GM18873 (cell line): ENCODE data around the gene KREMEN1.

ENCODE experiments used
- ATAC-seq: cut with Tn5 transposase; IDR thresholded peaks from one replicate; pipeline ENCODE4 v1.9.1; 2021; ENCODE audit warnings: mild to moderate bottlenecking, moderate library complexity, moderate number of reproducible peaks; ENCODE audit not compliant: unreplicated experiment, low FRiP score

The KREMEN1 gene

DNA sequence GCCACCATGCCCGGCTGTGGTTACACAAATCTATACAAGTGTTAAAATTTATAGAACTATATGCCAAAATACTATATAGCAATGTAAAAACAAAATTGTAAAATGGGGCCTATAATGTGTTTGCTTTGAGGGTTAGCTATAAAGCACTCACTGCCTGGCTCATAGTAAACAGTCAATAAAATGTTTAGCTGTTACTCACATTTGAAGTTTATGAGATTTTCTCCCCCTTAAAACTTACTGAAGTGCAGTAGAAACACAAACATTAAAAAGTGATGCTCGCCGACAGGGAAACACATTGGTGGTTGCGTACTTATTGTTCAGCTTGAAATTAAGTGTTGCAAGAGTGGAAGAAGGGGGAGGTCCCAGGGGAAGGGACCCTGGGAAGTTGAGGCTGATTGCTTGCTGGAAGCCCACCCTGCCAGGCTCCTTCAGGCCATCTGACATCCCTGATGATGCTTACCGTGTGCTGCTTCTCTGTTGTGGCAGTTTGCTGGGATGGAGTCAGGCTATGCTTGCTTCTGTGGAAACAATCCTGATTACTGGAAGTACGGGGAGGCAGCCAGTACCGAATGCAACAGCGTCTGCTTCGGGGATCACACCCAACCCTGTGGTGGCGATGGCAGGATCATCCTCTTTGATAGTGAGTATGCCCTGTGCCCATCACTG is 52.1 kb downstream of the KREMEN1 start:
- no peak for ATAC-seq

GRCh38 chr22:29125443-29125778 is 52.6 kb downstream of the KREMEN1 start:
- no peak for ATAC-seq

DNA sequence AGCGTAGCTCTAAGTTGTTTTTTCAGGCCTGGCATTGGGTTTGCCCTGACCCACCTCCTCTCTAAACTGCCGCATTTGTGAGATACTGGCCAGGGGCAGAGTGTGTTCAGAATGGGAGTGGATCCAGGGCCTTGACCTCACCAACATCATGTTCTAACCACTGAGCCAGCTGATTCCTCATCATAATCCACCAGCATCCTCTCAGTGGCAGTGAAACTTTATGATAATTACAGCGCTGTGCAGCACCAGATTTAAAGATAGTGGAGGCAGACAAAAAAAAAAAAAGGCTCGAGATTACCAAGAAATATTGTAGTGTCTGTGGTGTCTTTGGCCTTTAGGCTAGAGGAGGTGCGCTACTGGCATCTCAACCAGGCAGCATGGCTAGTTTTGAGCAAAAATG is 53.0 kb downstream of the KREMEN1 start:
- no peak for ATAC-seq

GRCh38 chr22:29126670-29127395 is 54.0 kb downstream of the KREMEN1 start:
- no peak for ATAC-seq

GRCh38 chr22:29128891-29129807 is 56.3 kb downstream of the KREMEN1 start:
- no peak for ATAC-seq

DNA sequence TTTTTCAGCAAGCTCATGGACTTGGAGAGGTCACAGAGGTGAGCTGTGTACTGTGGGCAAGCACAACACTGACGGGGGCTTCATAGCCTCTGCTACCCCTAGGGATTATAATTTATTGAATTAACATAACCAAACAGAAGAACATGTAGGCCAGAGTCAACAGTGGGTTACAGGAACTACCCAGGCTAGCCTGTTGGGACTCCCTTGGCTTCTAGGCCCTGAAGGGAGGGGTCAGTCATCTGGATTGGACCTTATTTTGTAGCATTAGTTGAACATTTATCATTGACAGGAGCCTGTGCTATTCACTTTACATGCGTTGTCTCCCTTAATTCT is 56.9 kb downstream of the KREMEN1 start:
- no peak for ATAC-seq

DNA sequence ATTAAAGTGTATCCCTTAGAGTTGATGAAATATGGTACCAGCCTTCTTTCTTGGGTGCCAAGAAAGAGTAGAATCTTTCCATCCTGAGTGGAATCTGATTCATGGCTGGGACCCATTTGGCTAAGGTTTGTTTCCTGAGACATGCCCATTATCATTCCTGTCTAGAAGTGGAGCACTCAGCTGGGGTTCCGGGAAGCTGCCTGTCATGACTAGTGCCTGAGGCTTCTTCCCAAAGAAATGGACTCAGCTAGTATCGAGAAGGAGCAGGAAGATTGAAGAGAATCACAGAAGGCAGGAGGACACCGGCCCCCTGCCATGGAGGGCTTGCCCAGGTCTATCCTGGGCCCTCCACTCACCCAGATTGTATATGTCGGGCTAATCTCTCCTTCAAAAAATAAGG is 57.6 kb downstream of the KREMEN1 start:
- no peak for ATAC-seq

GRCh38 chr22:29133603-29134133 is 60.8 kb downstream of the KREMEN1 start:
- no peak for ATAC-seq

GRCh38 chr22:29134448-29134847 is 61.6 kb downstream of the KREMEN1 start:
- ATAC-seq = no peak

- ATAC-seq = no peak
These were observed 64.2 kb downstream of the KREMEN1 start for GRCh38 chr22:29136782-29137700.

DNA sequence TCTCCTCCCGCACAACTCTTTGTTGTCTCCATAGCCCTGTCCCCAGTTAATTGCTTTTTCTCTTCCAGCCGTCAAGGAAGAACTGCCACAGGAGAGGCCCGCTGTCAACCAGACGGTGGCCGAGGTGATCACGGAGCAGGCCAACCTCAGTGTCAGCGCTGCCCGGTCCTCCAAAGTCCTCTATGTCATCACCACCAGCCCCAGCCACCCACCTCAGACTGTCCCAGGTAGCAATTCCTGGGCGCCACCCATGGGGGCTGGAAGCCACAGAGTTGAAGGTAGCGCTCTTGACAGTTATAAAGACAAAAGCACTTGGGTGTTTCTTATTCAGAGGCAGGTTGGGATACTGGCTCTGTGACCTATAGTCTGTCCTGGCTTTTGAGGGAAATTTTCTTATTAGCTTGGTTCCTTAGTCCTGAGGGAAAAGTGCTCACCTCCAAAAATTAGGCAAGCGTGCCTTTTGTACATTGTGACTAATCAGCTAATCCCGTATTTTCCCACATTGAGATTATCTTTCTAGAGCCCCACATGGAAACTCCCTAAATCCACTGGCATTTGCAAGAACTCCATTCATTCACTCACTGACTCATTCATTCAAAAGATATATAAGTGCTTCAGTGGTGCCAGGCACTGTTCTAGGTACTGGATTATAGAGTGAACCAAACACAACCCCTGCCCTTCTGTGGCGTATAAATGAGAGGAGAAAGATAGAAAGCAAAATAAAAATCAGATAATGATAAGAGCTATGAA is 65.9 kb downstream of the KREMEN1 start:
- no peak for ATAC-seq

DNA sequence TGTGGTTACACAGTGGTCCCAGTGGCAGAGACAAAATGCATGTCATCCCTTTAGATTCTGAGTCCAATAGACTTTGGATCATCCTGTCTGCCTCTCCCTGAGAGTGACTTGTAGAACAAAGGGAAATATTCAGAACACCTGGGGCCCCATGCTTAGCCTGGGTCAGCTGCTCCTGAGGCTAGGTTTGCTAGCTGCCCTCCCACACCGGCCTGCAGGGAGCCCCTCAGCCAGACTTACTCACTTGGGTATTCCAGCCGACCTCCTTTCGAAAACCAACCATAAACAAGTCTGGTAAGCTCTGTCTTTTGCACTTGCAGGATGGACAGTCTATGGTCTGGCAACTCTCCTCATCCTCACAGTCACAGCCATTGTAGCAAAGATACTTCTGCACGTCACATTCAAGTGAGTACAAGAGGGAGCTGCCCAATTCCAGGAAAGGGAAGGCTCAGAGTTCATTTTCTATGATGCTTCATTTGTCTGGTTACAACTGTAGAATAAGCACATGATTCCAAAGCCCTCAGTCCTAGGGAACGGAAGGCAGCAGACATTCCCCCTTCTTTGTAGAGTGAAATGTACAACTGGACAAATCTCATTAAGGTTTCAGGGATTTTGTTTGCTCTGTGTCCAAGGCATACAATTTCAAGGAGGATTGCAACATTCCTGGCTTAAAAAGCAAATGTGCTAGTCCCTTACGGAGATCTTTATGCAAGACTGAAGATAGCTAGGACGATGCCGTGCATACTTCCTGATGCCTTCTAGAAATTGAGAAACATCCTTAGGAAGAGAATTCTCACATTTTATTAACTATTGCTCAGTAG is 67.3 kb downstream of the KREMEN1 start:
- no peak for ATAC-seq

DNA sequence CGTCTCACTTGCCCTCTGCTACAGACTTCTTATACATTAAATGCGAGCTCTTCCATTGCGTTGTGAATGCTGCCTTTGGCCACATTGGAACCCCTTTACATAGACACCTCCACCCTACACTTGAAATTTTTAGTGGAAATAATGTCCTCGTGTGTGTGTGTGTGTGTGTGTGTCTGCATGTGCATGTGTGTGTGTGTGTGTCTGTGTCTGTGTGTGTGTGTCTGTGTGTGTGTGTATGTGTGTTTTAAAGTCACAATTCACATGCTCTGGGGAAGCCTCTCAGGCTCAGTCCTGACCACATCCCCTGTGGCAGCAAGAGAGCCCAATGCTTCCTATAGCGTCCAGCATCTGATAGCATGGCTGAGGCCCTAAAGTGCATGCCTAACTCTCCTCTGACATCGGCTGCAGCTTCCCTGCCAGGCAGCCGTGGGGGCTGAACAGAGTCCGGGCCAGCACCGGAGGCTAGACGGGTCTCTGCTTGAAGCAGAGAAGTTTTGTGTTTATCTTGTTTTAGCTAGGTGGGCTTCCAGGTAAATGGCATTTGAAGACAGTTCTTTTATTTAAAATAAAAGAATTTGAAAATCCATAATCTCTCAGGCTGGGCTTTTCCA is 68.3 kb downstream of the KREMEN1 start:
- ATAC-seq = no peak

GRCh38 chr22:29142116-29142515 is 69.3 kb downstream of the KREMEN1 start:
- ATAC-seq = no peak

- ATAC-seq = no peak
These were observed 71.3 kb downstream of the KREMEN1 start for GRCh38 chr22:29143941-29144785.

DNA sequence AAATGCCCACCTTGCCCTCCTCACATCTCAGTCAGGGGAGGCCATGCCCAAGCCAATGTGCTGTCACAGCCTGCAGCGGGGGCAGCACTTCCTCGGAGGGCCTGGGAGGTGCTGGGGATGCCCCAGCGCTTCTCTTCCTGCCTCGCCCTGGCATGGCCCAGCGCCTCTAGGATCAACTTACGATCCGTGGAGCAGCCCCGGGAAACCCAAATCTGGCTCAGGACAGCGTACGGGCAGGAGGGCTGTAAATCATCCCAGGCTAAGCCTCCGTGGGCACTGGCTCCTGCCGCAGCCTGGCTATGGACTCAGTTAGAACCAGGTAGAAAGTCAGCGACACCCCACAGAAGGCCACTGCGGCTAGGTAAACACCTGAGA is 71.9 kb downstream of the KREMEN1 start:
- no peak for ATAC-seq

- no peak for ATAC-seq
These were observed 72.7 kb downstream of the KREMEN1 start for GRCh38 chr22:29145321-29146072.
